ENCODE data around the gene CDRT15L2.

- TF ChIP-seq CTCF (conservative IDR thresholded peaks at IDR 0.05) (no peak), EZH2 (IDR thresholded peaks at IDR 0.05; ENCODE audit: low read depth) (no peak)
Measured at GRCh38 chr17:20562587-20562986, 16.9 kb upstream of the CDRT15L2 start.

Measured in PC-9 (cell line).